Choroid plexus epithelial cell (primary cell): ENCODE results near the gene NEU1.

Experiments
- DNase-seq: peaks from one replicate; pipeline ENCODE4 v3.0.0-alpha.2; 2010; ENCODE audit warnings: low read depth
- H3K4me3 ChIP-seq: 2 replicates; pipeline ENCODE4 v1.5.1; 2011; ENCODE audit warnings: low read depth, mild to moderate bottlenecking, control low read depth, low read length, moderate library complexity
- TF ChIP-seq, protein P1 (sequence below): conservative IDR thresholded peaks from 2 replicates; pipeline ENCODE4 v1.5.1; 2011; ENCODE audit warnings: low read depth, mild to moderate bottlenecking, control low read depth, inconsistent platforms, low read length, moderate library complexity

Gene NEU1

GRCh38 chr6:31889331-31889972 is 26.8 kb upstream of the NEU1 start:
- H3K4me3 ChIP-seq, result no peak overlapping the region
- TF ChIP-seq, protein P1, sequence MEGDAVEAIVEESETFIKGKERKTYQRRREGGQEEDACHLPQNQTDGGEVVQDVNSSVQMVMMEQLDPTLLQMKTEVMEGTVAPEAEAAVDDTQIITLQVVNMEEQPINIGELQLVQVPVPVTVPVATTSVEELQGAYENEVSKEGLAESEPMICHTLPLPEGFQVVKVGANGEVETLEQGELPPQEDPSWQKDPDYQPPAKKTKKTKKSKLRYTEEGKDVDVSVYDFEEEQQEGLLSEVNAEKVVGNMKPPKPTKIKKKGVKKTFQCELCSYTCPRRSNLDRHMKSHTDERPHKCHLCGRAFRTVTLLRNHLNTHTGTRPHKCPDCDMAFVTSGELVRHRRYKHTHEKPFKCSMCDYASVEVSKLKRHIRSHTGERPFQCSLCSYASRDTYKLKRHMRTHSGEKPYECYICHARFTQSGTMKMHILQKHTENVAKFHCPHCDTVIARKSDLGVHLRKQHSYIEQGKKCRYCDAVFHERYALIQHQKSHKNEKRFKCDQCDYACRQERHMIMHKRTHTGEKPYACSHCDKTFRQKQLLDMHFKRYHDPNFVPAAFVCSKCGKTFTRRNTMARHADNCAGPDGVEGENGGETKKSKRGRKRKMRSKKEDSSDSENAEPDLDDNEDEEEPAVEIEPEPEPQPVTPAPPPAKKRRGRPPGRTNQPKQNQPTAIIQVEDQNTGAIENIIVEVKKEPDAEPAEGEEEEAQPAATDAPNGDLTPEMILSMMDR, result no peak
- DNase-seq, result no peak

DNA sequence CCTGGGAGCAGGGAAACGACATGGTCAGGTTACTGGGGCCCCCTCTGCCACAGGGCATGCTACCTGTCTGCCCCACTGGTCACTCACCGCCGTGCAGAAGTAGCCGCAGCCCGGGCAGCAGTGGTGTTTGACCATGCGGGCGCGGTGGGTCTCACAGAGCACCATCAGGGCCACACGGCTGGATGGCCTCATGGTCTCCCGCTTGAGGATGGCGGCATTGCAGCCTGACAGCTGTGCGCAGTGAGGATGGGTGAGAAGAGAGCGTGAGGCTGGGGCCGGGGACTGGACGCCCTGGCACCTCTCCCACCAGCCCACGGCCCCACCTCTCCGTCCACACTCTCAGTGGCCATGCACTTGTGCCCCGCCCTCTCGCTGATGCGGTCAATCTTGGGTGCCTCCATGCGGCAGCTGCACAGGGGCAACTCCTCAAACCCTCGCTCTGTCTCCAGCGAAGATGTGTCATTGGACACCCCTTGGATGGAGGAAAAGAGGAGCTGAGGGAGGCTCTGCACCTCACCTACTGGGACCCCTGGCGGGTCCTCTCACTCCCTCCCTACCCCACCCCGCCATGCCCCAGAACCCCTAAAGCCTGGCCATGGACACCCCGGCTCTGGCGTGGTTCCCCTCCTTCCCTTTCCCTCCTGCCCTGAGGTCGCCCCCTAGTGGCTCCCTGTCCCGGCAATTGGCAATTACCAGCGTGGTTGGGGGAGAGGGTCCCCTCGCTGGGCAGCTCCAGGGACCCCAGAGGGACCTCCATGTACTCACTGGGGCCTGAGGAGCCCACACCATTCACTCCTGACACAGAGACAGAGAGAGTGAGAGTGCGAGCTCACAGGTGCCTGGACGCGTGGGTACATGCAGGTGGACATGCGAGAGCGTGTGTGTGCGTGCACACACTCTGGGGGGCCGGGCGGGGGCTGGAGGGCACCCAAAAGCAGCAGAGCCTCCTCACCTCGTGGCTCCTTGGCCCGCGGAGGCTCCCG is 25.9 kb upstream of the NEU1 start:
- no peak overlapping the region for H3K4me3 ChIP-seq
- no peak for DNase-seq
- TF ChIP-seq, protein P1, result peak; percentile 81

DNA sequence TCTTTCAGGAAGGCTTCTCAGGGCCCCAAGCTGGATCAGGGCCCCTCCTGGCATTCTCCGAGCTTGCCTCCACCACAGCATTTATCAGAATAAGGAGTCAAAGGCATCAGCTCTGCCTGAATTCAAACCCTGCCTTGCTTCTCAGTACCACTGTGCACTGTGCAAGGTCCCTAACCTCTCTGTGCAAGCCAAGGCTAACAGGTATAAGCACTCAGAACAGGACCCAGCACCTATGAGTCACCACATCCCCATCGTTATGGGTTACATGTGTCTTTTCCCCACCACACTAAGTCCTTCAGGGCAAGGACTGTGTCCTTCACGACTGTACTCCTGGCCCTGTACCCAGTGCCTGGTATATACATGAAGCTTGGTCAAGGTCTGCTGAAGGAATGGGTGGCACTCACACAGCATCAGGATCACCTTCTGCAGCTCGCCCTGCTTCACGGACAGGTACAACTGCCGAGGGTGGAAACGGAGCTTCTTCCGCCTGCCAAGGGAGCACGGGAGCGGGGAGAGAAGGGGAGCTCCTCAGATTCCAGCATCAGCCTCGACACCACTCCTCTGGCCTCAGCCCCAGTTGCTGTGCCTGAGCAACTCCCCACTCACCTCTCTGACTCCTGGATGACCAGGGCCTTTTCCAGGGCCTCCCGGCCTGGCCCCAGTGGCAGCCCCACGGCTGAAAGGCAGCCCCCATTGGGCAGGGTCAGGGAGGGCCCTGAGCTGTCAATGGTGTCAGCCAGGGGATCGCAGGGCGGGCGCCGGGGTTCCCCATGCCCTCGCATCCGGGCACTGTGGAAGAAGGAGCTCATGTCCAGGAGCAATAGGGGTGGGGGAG is 24.8 kb upstream of the NEU1 start:
- TF ChIP-seq, protein P1, result no peak
- H3K4me3 ChIP-seq, result no peak overlapping the region
- no peak for DNase-seq

- H3K4me3 ChIP-seq, result no peak overlapping the region
- TF ChIP-seq, protein P1, result no peak
- DNase-seq, result no peak
Measured at GRCh38 chr6:31886541-31886991, 23.9 kb upstream of the NEU1 start.

DNA sequence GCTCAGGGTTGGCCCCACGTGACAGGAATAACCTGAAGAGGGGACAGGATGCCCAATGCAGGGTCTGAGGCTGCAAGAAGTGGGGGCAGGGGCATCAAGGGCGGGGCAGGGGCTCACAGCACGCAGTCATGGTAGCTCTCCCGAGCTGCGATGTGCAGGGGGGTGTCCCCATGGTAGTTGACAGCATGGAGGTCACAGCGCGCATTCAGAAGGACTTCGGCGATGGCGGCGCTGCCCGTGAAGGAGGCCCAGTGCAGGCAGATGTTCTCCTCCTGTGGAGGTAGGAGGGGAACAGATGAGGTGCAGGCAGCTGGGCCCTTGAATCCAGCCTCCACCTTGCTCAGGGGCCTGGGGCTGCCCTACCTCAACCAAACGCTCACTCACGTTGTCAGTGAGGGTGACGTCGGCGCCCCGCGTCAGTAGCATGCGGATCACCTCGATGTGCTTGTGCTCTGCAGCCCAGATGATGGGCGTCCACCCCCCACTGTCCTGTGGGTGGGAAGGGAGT is 22.0 kb upstream of the NEU1 start:
- no peak overlapping the region for H3K4me3 ChIP-seq
- DNase-seq, result no peak

GRCh38 chr6:31883676-31884075 is 21.1 kb upstream of the NEU1 start:
- TF ChIP-seq, protein P1, result no peak
- DNase-seq, result no peak
- H3K4me3 ChIP-seq, result no peak overlapping the region

More for the DNA sequence above, 22.0 kb upstream of the NEU1 start:
- TF ChIP-seq, protein P1, result no peak
